KOPT-K1 (cell line): Measurements from ENCODE around the gene HIP1.
"Not testable (repeated sequence)": the region's sequence is repeated elsewhere in the genome, so short reads cannot be mapped to it uniquely, and the experiment has no call there.

ENCODE experiments used
- H3K27ac ChIP-seq: fragments of 200-600 bp; sonication (generic); 2 replicates; pipeline ENCODE4 v1.5.1; 2016; ENCODE audit warnings: antibody characterized with exemption, mild to moderate bottlenecking, low read depth, low read length; ENCODE audit not compliant: poor library complexity, severe bottlenecking
- H3K36me3 ChIP-seq: fragments of 200-600 bp; sonication (generic); 2 replicates; pipeline ENCODE4 v1.5.1; 2017; ENCODE audit warnings: antibody characterized with exemption, mild to moderate bottlenecking, low read length, moderate library complexity; ENCODE audit not compliant: insufficient read depth
- H3K9me3 ChIP-seq: fragments of 200-600 bp; sonication (generic); 2 replicates; pipeline ENCODE4 v1.5.1; 2017; ENCODE audit warnings: antibody characterized with exemption, low read length, mild to moderate bottlenecking; ENCODE audit not compliant: insufficient read depth, poor library complexity, severe bottlenecking

Gene HIP1

DNA sequence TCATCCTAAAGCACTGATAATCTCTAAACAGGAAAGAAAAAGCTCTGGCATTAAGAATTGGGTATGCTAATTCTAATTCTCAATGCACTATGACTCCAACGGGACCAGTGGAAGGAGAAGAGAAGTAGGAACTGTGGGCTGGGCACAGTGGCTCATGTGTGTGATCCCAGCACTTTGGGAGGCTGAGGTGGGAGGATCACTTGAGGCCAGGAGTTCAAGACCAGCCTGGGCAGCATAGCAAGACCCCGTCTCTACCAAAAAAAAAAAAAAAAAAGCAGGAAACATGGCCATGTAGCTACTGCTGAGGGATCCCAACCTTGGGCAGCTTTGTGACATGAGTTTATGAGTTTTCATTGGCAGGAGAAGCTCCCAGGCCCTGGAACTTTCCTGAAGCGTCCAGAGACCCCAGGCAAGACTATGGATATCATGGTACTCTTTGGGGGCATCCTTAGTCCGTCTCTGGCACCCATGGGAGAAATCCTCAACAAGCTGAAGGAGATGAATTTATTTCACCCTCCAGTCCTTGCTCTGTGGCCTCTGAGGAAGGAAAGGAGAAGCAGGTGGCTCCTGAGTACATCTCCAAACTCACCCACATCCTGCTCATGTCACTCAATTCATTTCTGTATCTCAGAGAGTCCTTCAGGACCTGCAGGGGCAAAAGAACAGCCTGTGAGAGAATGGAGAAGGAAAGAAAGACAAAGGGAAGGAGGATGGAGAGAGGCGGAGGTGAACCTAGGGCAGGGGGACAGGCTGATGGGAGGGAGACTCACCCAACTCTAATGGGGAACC lies 147.1 kb downstream of the HIP1 start:
- H3K36me3 ChIP-seq = no peaks in the 10 kb centered on the region
- H3K27ac ChIP-seq = no peak overlapping the region
- no peaks in the 10 kb centered on the region for H3K9me3 ChIP-seq

DNA sequence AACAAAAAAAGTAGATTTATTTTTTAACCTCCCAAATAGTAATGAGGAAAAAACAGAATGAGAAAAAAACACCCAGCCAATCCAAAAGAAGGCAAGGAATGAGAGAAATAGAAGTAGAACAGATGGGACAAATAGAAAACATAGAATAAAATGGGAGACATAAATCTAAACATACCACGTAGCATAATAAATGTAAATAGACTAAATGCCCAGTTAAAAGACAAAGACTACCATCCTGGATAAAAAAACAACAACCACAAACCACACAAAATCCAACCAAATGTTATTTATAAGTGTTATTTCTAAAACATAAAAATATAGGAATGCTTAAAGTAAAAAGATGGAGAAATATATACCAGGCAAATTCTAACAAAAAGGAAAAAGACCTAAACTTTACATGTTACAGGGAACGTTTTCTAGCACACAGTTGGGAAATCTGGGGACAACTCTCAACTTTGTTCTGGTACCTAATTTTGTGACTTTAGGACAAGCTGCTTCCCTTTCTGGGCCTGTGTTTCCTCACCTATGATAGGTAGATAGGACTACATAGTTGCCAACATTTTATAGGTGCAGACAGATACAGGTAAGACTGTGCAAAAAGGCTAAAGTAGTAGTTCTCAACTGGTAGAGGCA lies 148.3 kb downstream of the HIP1 start:
- no peaks in the 10 kb centered on the region for H3K9me3 ChIP-seq
- no peak overlapping the region for H3K27ac ChIP-seq
- no peaks in the 10 kb centered on the region for H3K36me3 ChIP-seq

DNA sequence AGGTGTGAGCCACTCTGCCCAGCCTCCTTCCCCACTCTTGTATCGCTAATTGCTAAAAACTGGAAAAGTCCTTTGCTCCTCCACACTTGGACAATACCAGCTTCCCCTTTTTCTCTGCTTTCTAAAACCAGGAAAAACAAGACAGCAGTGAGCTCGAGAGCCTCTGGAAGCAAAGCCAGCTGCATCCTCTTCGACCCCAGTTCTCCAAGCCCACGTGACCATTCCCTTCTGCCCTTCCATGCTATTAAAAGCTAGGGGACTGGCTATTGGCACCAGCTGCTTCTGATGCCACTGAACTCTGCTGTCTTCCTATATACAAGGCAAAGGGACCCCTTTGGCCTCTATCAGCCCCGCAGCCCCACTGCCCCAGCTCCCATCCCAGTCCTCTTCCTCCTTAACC lies 154.4 kb downstream of the HIP1 start:
- Histone ChIP-seq H3K9me3 (no peaks in the 10 kb centered on the region), H3K27ac (no peak overlapping the region), H3K36me3 (no peaks in the 10 kb centered on the region)

DNA sequence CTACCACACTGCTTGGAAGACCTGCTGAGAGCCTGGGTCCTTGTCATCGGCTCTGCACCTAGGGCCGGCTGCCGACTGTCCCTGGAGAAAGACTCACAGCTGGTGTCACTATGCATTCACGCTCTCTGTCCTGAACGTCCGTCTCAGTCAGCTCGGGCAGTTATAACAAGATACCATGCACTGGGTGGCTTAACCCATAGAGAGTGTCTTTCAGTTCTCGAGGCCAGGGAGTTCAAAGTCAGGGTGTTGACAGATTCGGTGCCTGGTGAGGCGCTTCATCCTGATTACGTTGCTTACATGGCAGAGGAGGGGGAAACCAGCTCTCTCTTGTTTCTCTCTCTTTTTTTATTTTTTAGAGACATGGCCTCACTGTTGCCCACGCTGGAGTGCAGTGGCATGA lies 155.5 kb downstream of the HIP1 start:
- H3K9me3 ChIP-seq = no peaks in the 10 kb centered on the region
- no peaks in the 10 kb centered on the region for H3K36me3 ChIP-seq
- no peak overlapping the region for H3K27ac ChIP-seq

DNA sequence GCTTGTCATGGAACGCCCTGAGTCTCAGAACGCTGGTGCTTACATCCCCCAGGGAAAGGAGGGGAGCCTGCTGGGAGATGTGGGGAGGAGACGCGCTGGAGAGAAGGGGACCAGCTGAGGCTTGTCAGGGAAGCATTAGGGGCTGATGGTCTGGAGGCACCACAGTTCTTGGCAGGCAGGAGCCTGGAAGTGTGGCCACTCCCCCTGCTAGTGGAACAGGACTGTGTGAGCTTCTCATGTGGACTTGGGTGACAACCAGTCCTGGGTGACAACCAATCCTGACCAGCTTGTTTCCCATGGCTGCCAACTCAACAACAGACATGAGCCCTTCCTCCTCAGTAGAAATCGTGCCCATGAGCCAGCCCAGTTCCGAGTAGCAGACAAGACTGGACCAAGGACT lies 158.8 kb downstream of the HIP1 start:
- H3K27ac ChIP-seq = no peak overlapping the region
- no peaks in the 10 kb centered on the region for H3K9me3 ChIP-seq
- no peaks in the 10 kb centered on the region for H3K36me3 ChIP-seq

DNA sequence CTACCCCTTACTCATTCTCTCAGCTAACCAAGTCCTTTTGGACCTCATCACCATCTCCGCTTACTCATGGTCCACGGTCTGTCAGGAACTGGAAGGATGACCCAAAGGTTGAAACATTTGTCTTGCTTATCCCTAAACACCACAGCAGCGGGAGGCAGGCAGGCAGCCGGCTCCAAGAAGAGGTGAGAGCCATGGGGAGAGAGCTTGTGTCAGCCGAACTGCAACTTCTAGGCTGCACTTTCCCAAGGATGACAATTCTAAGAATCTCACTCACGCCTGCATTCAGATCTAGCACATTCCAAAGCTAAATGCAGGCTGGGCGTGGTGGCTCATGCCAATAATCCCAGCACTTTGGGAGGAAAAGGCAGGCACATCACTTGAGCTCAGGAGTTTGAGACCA lies 160.7 kb downstream of the HIP1 start:
- no peaks in the 10 kb centered on the region for H3K9me3 ChIP-seq
- H3K36me3 ChIP-seq = no peaks in the 10 kb centered on the region
- no peak overlapping the region for H3K27ac ChIP-seq

DNA sequence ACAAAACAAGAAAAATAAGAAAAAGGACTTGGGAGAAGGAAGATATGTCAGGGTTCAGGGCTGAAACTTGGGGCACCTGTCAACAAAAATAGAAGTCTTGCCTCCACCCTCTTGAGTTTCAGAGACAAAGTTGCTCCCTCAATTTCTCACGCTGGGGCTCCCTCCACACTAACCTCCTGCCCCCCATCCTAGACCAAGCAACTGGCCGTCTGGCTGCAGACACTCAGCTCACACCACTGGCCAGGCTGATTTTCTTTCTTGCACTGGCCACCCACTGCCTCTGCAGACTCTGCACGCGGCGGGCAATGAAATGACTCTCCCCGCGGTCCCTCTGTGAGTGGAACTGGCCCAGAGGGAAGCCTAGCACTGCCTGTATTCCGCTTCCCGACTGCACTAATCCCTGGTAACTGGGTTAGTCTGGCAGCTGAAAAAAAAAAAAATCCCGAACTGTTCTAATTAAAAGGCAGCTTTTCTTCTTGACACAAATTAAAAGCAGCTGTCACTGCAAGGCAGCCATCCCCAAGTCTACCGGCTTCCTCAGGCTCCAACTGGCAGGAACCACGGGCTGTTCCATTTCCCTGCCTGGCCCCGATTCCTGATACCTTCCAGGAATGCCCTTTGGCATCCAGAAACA lies 163.1 kb downstream of the HIP1 start:
- H3K9me3 ChIP-seq = no peaks in the 10 kb centered on the region
- H3K36me3 ChIP-seq = no peaks in the 10 kb centered on the region
- no peak overlapping the region for H3K27ac ChIP-seq

DNA sequence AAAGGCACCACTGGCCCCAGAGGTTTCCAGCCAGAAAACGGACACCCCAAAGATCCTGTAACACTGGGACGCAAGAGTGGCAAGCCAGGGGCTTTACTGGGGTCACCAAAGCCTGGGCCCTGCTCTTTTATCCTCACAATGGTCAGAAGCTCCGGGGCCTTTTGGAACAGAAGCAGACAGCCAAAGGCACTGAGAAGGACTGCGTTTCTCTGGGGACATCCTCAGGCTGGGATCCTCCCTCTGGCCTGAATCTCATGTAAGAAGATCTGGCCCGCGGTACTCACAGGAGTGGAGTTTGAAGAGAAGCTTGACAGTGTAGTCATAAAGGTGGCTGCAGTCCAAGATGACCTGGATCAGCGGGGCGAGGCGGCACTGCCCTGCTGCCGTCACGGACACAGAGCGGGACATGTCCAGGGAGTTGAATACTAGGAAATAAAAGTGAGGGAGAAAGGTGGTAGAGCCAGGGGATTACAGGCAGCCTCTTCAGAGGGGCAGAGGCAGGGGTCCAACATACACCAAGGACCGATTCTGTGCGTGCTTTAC lies 165.2 kb downstream of the HIP1 start:
- Histone ChIP-seq H3K36me3 (no peaks in the 10 kb centered on the region), H3K27ac (no peak overlapping the region), H3K9me3 (no peaks in the 10 kb centered on the region)

DNA sequence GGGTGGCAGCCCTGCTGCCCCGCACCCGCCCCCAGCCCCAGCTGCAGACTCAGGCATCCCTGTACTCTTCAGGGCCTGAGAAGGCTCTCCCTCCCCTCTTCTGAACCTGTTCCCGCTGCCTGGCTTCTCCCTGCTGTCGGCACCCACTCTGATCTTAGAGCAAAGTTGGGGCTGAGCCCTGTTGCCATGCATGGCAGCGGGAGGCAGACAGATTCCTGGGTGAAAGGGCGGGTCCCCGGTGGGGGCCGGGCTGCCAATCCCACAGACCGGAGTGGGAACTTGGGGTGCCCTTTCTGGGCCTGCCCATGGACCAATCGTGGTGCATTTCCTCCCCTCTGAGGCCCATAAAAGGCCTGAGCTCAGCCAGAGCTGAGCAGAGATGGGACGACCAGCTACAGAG lies 165.9 kb downstream of the HIP1 start:
- no peak overlapping the region for H3K27ac ChIP-seq
- H3K36me3 ChIP-seq = no peaks in the 10 kb centered on the region
- H3K9me3 ChIP-seq = no peaks in the 10 kb centered on the region

DNA sequence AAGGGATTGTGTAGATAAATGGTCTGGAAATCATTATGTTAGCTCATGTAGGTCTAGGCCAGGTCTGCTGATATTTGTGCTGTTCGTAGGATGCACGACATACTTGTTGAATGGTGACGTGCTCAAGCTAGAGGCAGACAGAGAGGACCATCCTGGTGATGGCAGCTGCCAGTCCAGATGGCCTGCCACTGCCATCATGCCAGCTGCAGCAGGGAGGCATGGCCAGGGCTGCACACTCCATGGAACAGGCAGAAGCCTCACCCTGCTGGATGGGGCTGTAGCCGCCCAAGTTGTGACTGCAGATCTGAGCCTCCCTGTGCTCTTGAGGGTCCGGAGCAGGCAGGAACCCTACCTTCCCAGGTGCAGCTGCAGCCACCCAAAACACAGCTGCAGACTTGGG lies 166.3 kb downstream of the HIP1 start:
- H3K36me3 ChIP-seq = no peaks in the 10 kb centered on the region
- no peaks in the 10 kb centered on the region for H3K9me3 ChIP-seq
- H3K27ac ChIP-seq = no peak overlapping the region

DNA sequence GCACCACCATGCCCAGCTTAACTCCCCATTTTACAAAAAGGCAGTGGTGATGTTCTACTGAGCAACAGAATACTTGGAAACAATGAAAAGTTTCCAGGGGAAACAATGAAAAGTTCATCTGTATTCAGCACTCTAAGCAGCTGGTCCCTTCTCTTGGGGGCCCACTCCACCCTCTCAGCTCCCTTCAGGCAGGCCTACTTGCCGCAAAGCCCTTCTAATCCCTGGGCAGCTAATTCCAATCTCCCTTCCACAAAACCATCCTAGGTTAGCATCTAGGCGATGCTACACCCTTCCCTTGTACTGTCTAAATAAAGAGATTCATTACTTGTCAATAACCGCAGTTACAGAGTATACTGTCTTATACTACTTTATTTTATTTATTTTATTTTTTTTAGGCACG lies 167.5 kb downstream of the HIP1 start:
- H3K27ac ChIP-seq = no peak overlapping the region
- no peaks in the 10 kb centered on the region for H3K36me3 ChIP-seq
- H3K9me3 ChIP-seq = no peaks in the 10 kb centered on the region

DNA sequence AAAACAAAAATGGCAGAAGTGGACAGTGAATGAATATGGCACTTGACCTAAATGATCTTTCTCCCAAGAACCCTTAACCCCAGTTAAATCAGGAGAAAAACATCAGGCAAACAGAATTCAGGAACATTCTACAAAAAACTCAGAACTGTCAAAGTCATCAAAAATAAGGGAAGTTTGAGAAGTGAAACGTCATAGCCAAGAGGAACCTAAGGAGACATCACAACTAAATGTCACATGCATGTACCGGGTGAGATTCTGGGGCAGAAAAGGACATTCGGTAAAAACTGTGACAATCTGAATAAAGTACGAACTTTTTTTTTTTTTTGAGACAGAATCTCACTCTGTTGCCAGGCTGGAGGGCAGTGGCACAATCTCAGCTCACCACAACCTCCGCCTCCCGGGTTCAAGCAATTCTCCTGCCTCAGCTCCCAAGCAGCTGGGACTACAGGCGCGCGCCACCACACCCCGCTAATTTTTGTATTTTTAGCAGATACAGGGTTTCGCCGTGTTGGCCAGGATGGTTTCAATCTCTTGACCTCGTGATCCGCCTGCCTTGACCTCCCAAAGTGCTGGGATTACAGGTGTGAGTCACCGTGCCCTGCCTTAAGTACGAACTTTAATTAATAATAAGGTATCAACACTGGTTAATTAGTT lies 169.0 kb downstream of the HIP1 start:
- H3K9me3 ChIP-seq, H3K36me3 ChIP-seq, H3K27ac ChIP-seq: not testable (repeated sequence)

DNA sequence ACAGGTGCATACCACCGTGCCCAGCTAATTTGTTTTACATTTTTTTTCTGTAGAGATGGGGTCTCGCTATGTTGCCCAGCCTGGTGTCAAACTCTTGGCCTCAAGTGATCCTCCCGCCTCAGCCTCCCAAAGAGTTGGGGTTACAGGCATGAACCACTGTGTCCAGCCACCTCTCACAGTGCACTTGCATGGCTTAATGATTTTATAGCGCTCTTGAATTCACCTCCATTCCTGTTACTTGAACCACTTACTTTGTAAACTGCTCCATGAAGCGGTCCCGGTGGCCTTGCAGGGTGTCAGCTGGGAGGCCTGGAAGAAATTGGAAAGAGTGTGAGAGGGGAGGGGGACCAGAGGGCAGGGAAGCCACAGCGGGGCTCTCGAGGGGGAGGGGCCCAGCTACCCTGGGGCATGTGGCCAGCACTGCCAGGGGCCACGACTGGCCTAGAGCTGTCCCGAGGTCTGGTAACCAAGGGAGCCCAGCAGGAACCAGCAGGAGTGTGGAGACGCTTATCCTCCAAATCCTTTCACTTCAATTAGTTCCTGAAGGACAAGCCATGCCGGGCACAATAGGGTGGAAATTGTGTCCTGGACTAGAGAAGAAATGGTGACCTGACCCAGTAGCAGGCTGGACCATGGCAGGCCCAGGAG lies 170.7 kb downstream of the HIP1 start:
- Histone ChIP-seq H3K36me3 (no peaks in the 10 kb centered on the region), H3K27ac (no peak overlapping the region), H3K9me3 (no peaks in the 10 kb centered on the region)

DNA sequence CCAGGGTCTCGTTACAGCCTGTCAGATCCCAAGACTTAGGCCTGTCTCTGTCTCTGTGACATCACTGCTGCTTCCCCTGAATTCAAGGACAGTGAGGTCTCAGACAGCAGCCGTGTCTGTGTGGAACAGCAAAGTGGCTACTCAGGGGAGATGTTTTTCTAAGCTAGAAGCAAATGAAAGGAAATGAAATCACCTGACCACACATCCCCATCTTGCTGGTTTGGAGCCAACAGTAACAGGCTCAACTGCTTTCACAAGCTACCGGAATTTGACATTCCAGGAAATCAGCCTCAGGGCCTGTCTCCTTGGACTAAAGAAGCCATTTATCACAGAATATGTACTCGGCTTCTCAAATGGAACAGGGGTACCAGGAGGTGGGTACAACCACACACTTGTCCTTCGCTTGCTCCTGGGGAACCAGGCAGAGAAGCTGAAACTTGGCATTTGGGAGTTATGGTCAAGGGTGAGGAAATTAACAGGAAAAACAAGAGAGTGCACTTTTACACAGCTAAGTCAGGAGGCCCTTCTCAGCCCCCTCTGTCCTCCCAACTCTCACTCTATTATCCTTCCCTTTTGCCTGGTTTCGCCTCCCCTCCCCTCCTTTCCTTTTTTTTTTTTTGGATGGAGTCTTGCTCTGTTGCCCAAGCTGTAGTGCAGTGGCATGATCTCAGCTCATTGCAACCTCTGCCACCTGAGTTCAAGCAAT lies 173.5 kb downstream of the HIP1 start:
- Histone ChIP-seq H3K9me3 (no peaks in the 10 kb centered on the region), H3K27ac (no peak overlapping the region), H3K36me3 (no peaks in the 10 kb centered on the region)
